Endothelial cell of umbilical vein (primary cell): ENCODE measurements around the gene CPT2. TPM values are rescaled to one million over a fixed set of nuclear protein-coding genes. Genes with fewer than 3 reads are reported as not detected.

Experiments used
- BruUV-seq: library from RNA; stranded (reverse); fragments of 400-500 nt; replicated peaks from 2 replicates; lab custom pipeline; 2021; lab: Mats Ljungman, UMichigan
- CTCF ChIA-PET: fragments of 300-600, 350-600 bp; sonication (Branson Sonifier 250); formaldehyde crosslinking; loops from one replicate; lab custom pipeline; 2021; ENCODE audit warnings: antibody characterized with exemption, inconsistent platforms; lab: Charles Lee
- POLR2A ChIA-PET: fragments of 300-600, 350-600 bp; sonication (Branson Sonifier 250); formaldehyde crosslinking; loops from one replicate; lab custom pipeline; 2021; ENCODE audit warnings: antibody characterized with exemption, inconsistent platforms; lab: Charles Lee
- DNase-seq: peaks from one replicate; pipeline ENCODE4 v3.0.0-alpha.2; 2011; ENCODE audit warnings: low read depth, low spot score
- FAIRE-seq: peaks from 2 replicates; lab custom pipeline; 2011; peaks lifted over from hg19 to GRCh38; lab: Jason Lieb, UNC
- H2AFZ ChIP-seq: 2 replicates; pipeline ENCODE4 v1.6.0; 2012; ENCODE audit warnings: low read depth, low read length, control low read depth, inconsistent platforms
- H3K27ac ChIP-seq: 2 replicates; pipeline ENCODE4 v1.5.1; 2011; ENCODE audit warnings: low read depth, mild to moderate bottlenecking, control low read depth, low read length, moderate library complexity; ENCODE audit not compliant: insufficient read depth
- H3K27me3 ChIP-seq, 2 experiments: 2 replicates each; pipeline versions ENCODE4 v1.6.0 to v1.6.1; 2011; ENCODE audit warnings: low read length in 2 of 2, mixed read lengths in 1 of 2; ENCODE audit not compliant: control insufficient read depth in 2 of 2, insufficient read depth in 2 of 2
- H3K36me3 ChIP-seq, 2 experiments: 2 replicates in 1 of 2; 3 replicates in 1 of 2; pipeline ENCODE4 v1.5.1; 2011; ENCODE audit warnings: low read length in 2 of 2, mild to moderate bottlenecking in 1 of 2, moderate library complexity in 1 of 2; ENCODE audit not compliant: control insufficient read depth in 2 of 2, insufficient read depth in 2 of 2; ENCODE audit errors: extremely low read depth in 1 of 2
- H3K4me1 ChIP-seq: 3 replicates; pipeline ENCODE4 v1.5.1; 2011; ENCODE audit warnings: mild to moderate bottlenecking, low read length; ENCODE audit not compliant: control insufficient read depth, insufficient read depth; ENCODE audit errors: extremely low read depth
- H3K4me2 ChIP-seq: 2 replicates; pipeline ENCODE4 v1.6.1; 2011; ENCODE audit warnings: low read length, control low read depth, mixed read lengths; ENCODE audit not compliant: insufficient read depth
- H3K4me3 ChIP-seq, 3 experiments: fragments of 200-600 bp in 1 of 3; sonication (generic), shearing (Covaris generic) in 1 of 3; replicated peaks in 1 of 3; 2 replicates each; pipeline ENCODE4 v1.5.1; 2011 to 2016; ENCODE audit warnings: control low read depth in 3 of 3, low read length in 3 of 3, mild to moderate bottlenecking in 2 of 3, inconsistent platforms in 1 of 3, low read depth in 1 of 3, moderate library complexity in 1 of 3; ENCODE audit not compliant: insufficient read depth in 1 of 3
- H3K79me2 ChIP-seq: 2 replicates; pipeline ENCODE4 v1.6.0; 2012; ENCODE audit warnings: low read length, inconsistent platforms; ENCODE audit not compliant: control insufficient read depth, insufficient read depth
- H3K9ac ChIP-seq: replicated peaks from 2 replicates; pipeline ENCODE3; 2011; ENCODE audit warnings: low read length, control low read depth; ENCODE audit not compliant: insufficient read depth; ENCODE audit errors: extremely low read depth
- H3K9me1 ChIP-seq: replicated peaks from 3 replicates; pipeline ENCODE4 v1.6.0; 2011; ENCODE audit warnings: mild to moderate bottlenecking, low read length; ENCODE audit not compliant: control insufficient read depth, insufficient read depth; ENCODE audit errors: extremely low read depth
- H3K9me3 ChIP-seq: replicated peaks from 2 replicates; pipeline ENCODE4 v1.5.1; 2012; ENCODE audit warnings: low read length, inconsistent platforms; ENCODE audit not compliant: control insufficient read depth, insufficient read depth
- H4K20me1 ChIP-seq: replicated peaks from 2 replicates; pipeline ENCODE3; 2011; ENCODE audit warnings: mild to moderate bottlenecking, low read length; ENCODE audit not compliant: control insufficient read depth, insufficient read depth; ENCODE audit errors: extremely low read depth
- CTCF ChIP-seq, 2 donors: IDR thresholded peaks; 1 replicate in 1 of 2; 2 replicates in 1 of 2; pipeline ENCODE4 v1.5.1; 2011; ENCODE audit warnings: low read length in 2 of 2, mild to moderate bottlenecking in 2 of 2, moderate library complexity in 2 of 2, control low read depth in 1 of 2, inconsistent platforms in 1 of 2, low read depth in 1 of 2; ENCODE audit not compliant: insufficient read depth in 1 of 2; ENCODE audit errors: extremely low read depth in 1 of 2
- EZH2 ChIP-seq: IDR thresholded peaks from 2 replicates; pipeline ENCODE4 v1.6.1; 2012; ENCODE audit warnings: borderline replicate concordance, low read depth, mild to moderate bottlenecking, moderate library complexity, low read length, inconsistent platforms; ENCODE audit not compliant: severe bottlenecking
- FOS ChIP-seq: IDR thresholded peaks from 2 replicates; pipeline ENCODE4 v1.6.1; 2011; ENCODE audit warnings: mild to moderate bottlenecking, low read length, moderate library complexity, borderline replicate concordance; ENCODE audit not compliant: insufficient read depth
- GATA2 ChIP-seq: IDR thresholded peaks from 2 replicates; pipeline ENCODE4 v1.7.0; 2011; ENCODE audit warnings: low read depth, mild to moderate bottlenecking, moderate library complexity, mixed read lengths, low read length; ENCODE audit not compliant: insufficient read length, insufficient read depth
- JUN ChIP-seq: IDR thresholded peaks from 2 replicates; pipeline ENCODE4 v1.6.1; 2011; ENCODE audit warnings: borderline replicate concordance, low read depth; ENCODE audit not compliant: insufficient read length, insufficient read depth
- MYC ChIP-seq: IDR thresholded peaks from one replicate; pipeline ENCODE4 v1.6.1; 2011; ENCODE audit warnings: mild to moderate bottlenecking, low read depth, low read length
- POLR2A ChIP-seq: IDR thresholded peaks from 2 replicates; pipeline ENCODE4 v1.6.1; 2012; ENCODE audit warnings: low read depth, mild to moderate bottlenecking, control low read depth, low read length
- POLR2AphosphoS5 ChIP-seq: IDR thresholded peaks from 2 replicates; pipeline ENCODE4 v1.6.1; 2012; ENCODE audit warnings: low read depth, mild to moderate bottlenecking, control low read depth, low read length, moderate library complexity; ENCODE audit not compliant: insufficient read depth
- dilution Hi-C: fragments of 300-500 bp; cut with MboI; formaldehyde crosslinking; loops from one replicate; pipeline ENCODE4 v1.15.0; 2019; ENCODE audit warnings: low sequenced_read_pairs; ENCODE audit not compliant: extremely low pct_ligation_motif_present
- intact Hi-C: fragments of 100-400 bp; cut with micrococcal nuclease; formaldehyde crosslinking; loops from one replicate; pipeline ENCODE4 v1.10.0; 2022
- polyA plus RNA-seq, 4 experiments: library from polyadenylated mRNA; depleted of rRNA in 3 of 4; stranded (reverse) in 3 of 4; unstranded in 1 of 4; fragments of >200 nt; gene quantifications; 2 replicates each; pipeline versions ENCODE4 v1.2.1 to v1.2.3, GENCODE V29; 2011 to 2012; ENCODE audit warnings: missing spikeins in 1 of 4
- total RNA-seq: library from RNA; stranded (reverse); gene quantifications from 2 replicates; pipeline ENCODE4 v1.2.3, GENCODE V29; 2021
- TF ChIP-seq, protein P1 (sequence below): IDR thresholded peaks from 2 replicates; pipeline ENCODE4 v1.6.1; 2011; ENCODE audit not compliant: insufficient read depth, insufficient read length

CPT2 gene
- total and polyA plus RNA-seq, 2 donors (not counting 3 experiments of a cell fraction or from before 2014, with no cell fraction given) = 10.6 to 11.6 TPM

DNA sequence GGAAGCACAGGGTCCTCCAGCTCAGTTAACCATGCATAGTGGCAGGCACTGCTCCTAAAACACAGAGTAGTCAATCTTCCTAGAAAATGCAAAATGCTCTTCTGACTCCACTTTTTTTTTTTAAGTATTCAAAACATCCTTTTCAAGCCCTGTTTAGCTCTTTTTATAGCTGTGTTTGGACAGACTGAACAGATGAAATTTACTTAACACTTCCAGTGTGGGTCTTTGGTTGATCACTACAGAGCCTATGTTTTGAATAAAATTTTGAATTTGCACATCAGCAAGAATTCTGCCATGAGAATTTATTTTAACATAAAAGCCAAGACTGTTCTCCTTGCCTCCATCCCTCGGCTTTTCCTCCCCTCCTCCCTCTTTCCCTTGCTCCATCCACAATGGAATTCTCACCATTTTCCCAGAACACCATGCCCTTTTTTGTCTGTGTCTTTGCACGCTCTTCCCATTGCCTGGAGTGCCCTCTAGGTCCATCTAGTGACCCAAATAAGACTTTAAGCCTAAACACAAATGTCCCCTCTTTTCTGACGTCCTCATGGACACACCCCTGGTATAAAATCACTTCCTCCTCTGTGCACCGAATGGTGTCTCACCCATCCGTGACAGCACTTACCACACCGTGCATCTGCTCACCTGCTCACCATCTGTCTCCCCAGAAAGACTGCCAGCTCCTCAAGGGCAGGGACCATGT lies 24.0 kb upstream of the CPT2 start:
- Histone ChIP-seq H4K20me1 (no peaks in the 10 kb centered on the region), H3K4me1 (no peaks in the 10 kb centered on the region), H3K9ac (no peak overlapping the region), H3K27me3 (peaks cover 6 to 17% of the 10 kb centered on the region in 2 experiments), H3K4me2 (no peak overlapping the region), H3K79me2 (no peaks in the 10 kb centered on the region), H3K4me3 (no peak overlapping the region), H3K9me1 (no peaks in the 10 kb centered on the region), H3K9me3 (no peaks in the 10 kb centered on the region), H3K27ac (no peak overlapping the region), H2AFZ (no peak overlapping the region), H3K36me3 (no peaks in the 10 kb centered on the region)
- no peak for DNase-seq
- no peak for FAIRE-seq
- TF ChIP-seq POLR2AphosphoS5 = no peak
- no peak for TF ChIP-seq EZH2
- TF ChIP-seq MYC = no peak
- no peak for TF ChIP-seq POLR2A
- TF ChIP-seq FOS = no peak
- dilution Hi-C loops = no loop called here
- ChIA-PET POLR2A (no interaction called here), CTCF (interaction anchor here (1.4 to 2.4 kb wide), 3 partner anchors 8 to 10 kb away, joined by 4 to 10 read pairs (median 8); no protein-coding TSS in a partner anchor)
- BruUV-seq = no TSS peak
- intact Hi-C loops = no loop called here

- Histone ChIP-seq H3K4me1 (no peaks in the 10 kb centered on the region), H3K4me3 (no peak overlapping the region), H3K9me3 (no peaks in the 10 kb centered on the region), H3K79me2 (no peaks in the 10 kb centered on the region), H3K27ac (no peak overlapping the region), H3K27me3 (peaks cover 6 to 17% of the 10 kb centered on the region in 2 experiments), H3K9me1 (no peaks in the 10 kb centered on the region), H4K20me1 (no peaks in the 10 kb centered on the region), H3K9ac (no peak overlapping the region), H2AFZ (no peak overlapping the region), H3K4me2 (no peak overlapping the region), H3K36me3 (no peaks in the 10 kb centered on the region)
- TF ChIP-seq EZH2 = no peak
- no peak for TF ChIP-seq JUN
- TF ChIP-seq, protein P1, sequence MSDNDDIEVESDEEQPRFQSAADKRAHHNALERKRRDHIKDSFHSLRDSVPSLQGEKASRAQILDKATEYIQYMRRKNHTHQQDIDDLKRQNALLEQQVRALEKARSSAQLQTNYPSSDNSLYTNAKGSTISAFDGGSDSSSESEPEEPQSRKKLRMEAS = no peak
- TF ChIP-seq MYC = no peak
- no peak for TF ChIP-seq POLR2AphosphoS5
- TF ChIP-seq GATA2 = no peak
- TF ChIP-seq POLR2A = no peak
- TF ChIP-seq CTCF (IDR thresholded peaks at IDR 0.05; ENCODE audit: extremely low read depth in 1 of 2, insufficient read depth in 1 of 2, low read depth in 1 of 2, low read length in 2 of 2) = no peak
- TF ChIP-seq FOS = no peak
- dilution Hi-C loops (no loop called here), intact Hi-C loops (no loop called here)
- FAIRE-seq (no peak), DNase-seq (no peak)
- ChIA-PET CTCF (no interaction called here), POLR2A (no interaction called here)
- BruUV-seq = no TSS peak
Observed at GRCh38 chr1:53174971-53175913, 21.4 kb upstream of the CPT2 start.
